ENCODE measurements around the gene DNM2.

GRCh38 chr19:10870501-10870954 is 152.6 kb downstream of the DNM2 start:
- no peak for TF ChIP-seq TAF1 (IDR thresholded peaks at IDR 0.05; ENCODE audit: borderline replicate concordance, low read depth, low read length)
- TF ChIP-seq POLR2AphosphoS5 (IDR thresholded peaks at IDR 0.05; ENCODE audit: low read depth, low read length) = no peak
- TF ChIP-seq POLR2A (IDR thresholded peaks at IDR 0.05; ENCODE audit: low read depth, low read length) = no peak

All from GM12892 (cell line).